Hepatocyte (in vitro differentiated cells): ENCODE results near the gene NEU4. TPM values are rescaled to one million over a fixed set of nuclear protein-coding genes. Genes with fewer than 3 reads are reported as not detected.

Experiments used
- DNase-seq: peaks from one replicate; pipeline ENCODE4 v3.0.0-alpha.2; 2016; ENCODE audit warnings: low spot score
- H2AFZ ChIP-seq: fragments of 200-600 bp; sonication (generic); 2 replicates; pipeline ENCODE4 v1.6.0; 2016; ENCODE audit warnings: antibody characterized with exemption, mild to moderate bottlenecking
- H3K27ac ChIP-seq: fragments of 200-600 bp; sonication (generic); 2 replicates; pipeline ENCODE4 v1.5.1; 2016; ENCODE audit warnings: mild to moderate bottlenecking
- H3K27me3 ChIP-seq: fragments of 200-600 bp; sonication (generic); 2 replicates; pipeline ENCODE4 v1.6.1; 2016
- H3K36me3 ChIP-seq: fragments of 200-600 bp; sonication (generic); replicated peaks from 2 replicates; pipeline ENCODE4 v1.5.1; 2016; ENCODE audit warnings: low read depth; ENCODE audit not compliant: insufficient read depth
- H3K4me1 ChIP-seq: fragments of 200-600 bp; sonication (generic); 2 replicates; pipeline ENCODE4 v1.5.1; 2016; ENCODE audit warnings: mild to moderate bottlenecking, moderate library complexity; ENCODE audit not compliant: insufficient read depth
- H3K4me2 ChIP-seq: fragments of 200-600 bp; sonication (generic); 2 replicates; pipeline ENCODE4 v1.6.0; 2016
- H3K4me3 ChIP-seq: fragments of 200-600 bp; sonication (generic); 2 replicates; pipeline ENCODE4 v1.5.1; 2016; ENCODE audit warnings: mild to moderate bottlenecking
- H3K79me2 ChIP-seq: fragments of 200-600 bp; sonication (generic); 2 replicates; pipeline ENCODE4 v1.6.0; 2017; ENCODE audit warnings: mild to moderate bottlenecking
- H3K9me2 ChIP-seq: fragments of 200-600 bp; sonication (generic); replicated peaks from 2 replicates; pipeline ENCODE4 v1.6.0; 2017; ENCODE audit warnings: mild to moderate bottlenecking; ENCODE audit not compliant: insufficient read depth
- H3K9me3 ChIP-seq: fragments of 200-600 bp; sonication (generic); 2 replicates; pipeline ENCODE4 v1.5.1; 2016; ENCODE audit warnings: low read depth, mild to moderate bottlenecking
- H4K20me1 ChIP-seq: fragments of 200-600 bp; sonication (generic); 2 replicates; pipeline ENCODE4 v1.6.0; 2016; ENCODE audit warnings: mild to moderate bottlenecking; ENCODE audit not compliant: insufficient read depth, poor library complexity, severe bottlenecking
- CTCF ChIP-seq: fragments of 200-600 bp; sonication (generic); IDR thresholded peaks from 2 replicates; pipeline ENCODE4 v1.5.1; 2016; ENCODE audit warnings: antibody characterized with exemption, mild to moderate bottlenecking; ENCODE audit not compliant: poor library complexity
- EZH2 ChIP-seq: fragments of 200-600 bp; sonication (generic); IDR thresholded peaks from 2 replicates; pipeline ENCODE4 v1.6.1; 2016; ENCODE audit warnings: antibody characterized with exemption, mild to moderate bottlenecking, borderline replicate concordance
- EZH2phosphoT487 ChIP-seq: fragments of 200-600 bp; sonication (generic); IDR thresholded peaks from one replicate; pipeline ENCODE4 v1.6.1; 2018; ENCODE audit warnings: antibody characterized with exemption, mild to moderate bottlenecking, low read depth, moderate library complexity; ENCODE audit not compliant: unreplicated experiment, severe bottlenecking
- WGBS: methylation state at CpG from one replicate; pipeline ENCODE4 v1.1.6; 2016; ENCODE audit warnings: low lambda C conversion rate; ENCODE audit errors: missing lambda C conversion rate; 5-methylcytosine and 5-hydroxymethylcytosine counted together
- polyA plus RNA-seq: library from polyadenylated mRNA; unstranded; fragments of >200 nt; fragmentation: Nextera tagmentation; extraction: Ambion mirVana; gene quantifications from 2 replicates; pipeline ENCODE4 v1.2.1, GENCODE V29; 2016
- total RNA-seq: library from RNA; depleted of rRNA; stranded (reverse); fragments of >200 nt; gene quantifications from 2 replicates; pipeline ENCODE4 v1.2.3, GENCODE V29; 2014

The NEU4 gene
- total and polyA plus RNA-seq, 2 experiments from 2014 or later, result 6.8 to 10.2 TPM

- TF ChIP-seq EZH2phosphoT487, result no peak
- TF ChIP-seq CTCF, result no peak
- no peak for TF ChIP-seq EZH2
- Histone ChIP-seq H3K36me3 (no peaks in the 10 kb centered on the region), H3K4me3 (no peak overlapping the region), H4K20me1 (no peaks in the 10 kb centered on the region), H3K9me2 (no peaks in the 10 kb centered on the region), H3K9me3 (no peaks in the 10 kb centered on the region), H3K79me2 (no peaks in the 10 kb centered on the region), H3K4me1 (no peaks in the 10 kb centered on the region), H3K4me2 (no peak overlapping the region), H2AFZ (no peak overlapping the region), H3K27ac (no peak overlapping the region), H3K27me3 (no peaks in the 10 kb centered on the region)
- WGBS, result 94% methylated on average over 10 of the region's 10 CpGs
- no peak for DNase-seq
Measured at GRCh38 chr2:241794250-241794823, 14.7 kb upstream of the NEU4 start.

GRCh38 chr2:241795021-241795999, 13.7 kb upstream of the NEU4 start:
- TF ChIP-seq EZH2 (no peak), CTCF (no peak), EZH2phosphoT487 (no peak)
- H3K27ac ChIP-seq, result no peak overlapping the region
- H4K20me1 ChIP-seq, result no peaks in the 10 kb centered on the region
- H3K9me2 ChIP-seq, result no peaks in the 10 kb centered on the region
- H3K4me2 ChIP-seq, result no peak overlapping the region
- no peak overlapping the region for H3K4me3 ChIP-seq
- no peak overlapping the region for H2AFZ ChIP-seq
- no peaks in the 10 kb centered on the region for H3K36me3 ChIP-seq
- no peaks in the 10 kb centered on the region for H3K4me1 ChIP-seq
- peak; percentile 11 for DNase-seq
- no peaks in the 10 kb centered on the region for H3K27me3 ChIP-seq
- no peaks in the 10 kb centered on the region for H3K9me3 ChIP-seq
- no peaks in the 10 kb centered on the region for H3K79me2 ChIP-seq
- WGBS, result 77% methylated on average over 29 of the region's 31 CpGs

GRCh38 chr2:241796209-241796608, 12.8 kb upstream of the NEU4 start:
- 96% methylated on average over 13 of the region's 13 CpGs for WGBS
- no peak for DNase-seq
- Histone ChIP-seq H3K9me2 (no peaks in the 10 kb centered on the region), H3K9me3 (no peaks in the 10 kb centered on the region), H3K27ac (no peak overlapping the region), H3K36me3 (no peaks in the 10 kb centered on the region), H3K4me3 (no peak overlapping the region), H2AFZ (no peak overlapping the region), H3K4me2 (no peak overlapping the region), H3K27me3 (no peaks in the 10 kb centered on the region), H3K79me2 (no peaks in the 10 kb centered on the region), H3K4me1 (no peaks in the 10 kb centered on the region), H4K20me1 (no peaks in the 10 kb centered on the region)
- TF ChIP-seq EZH2, result no peak
- no peak for TF ChIP-seq EZH2phosphoT487
- no peak for TF ChIP-seq CTCF
